ENCODE results near the gene CBFA2T3. TPM values are rescaled to one million over a fixed set of nuclear protein-coding genes. Genes with fewer than 3 reads are reported as not detected.

The CBFA2T3 gene
- total RNA-seq, 1 donor from 2014 or later, result 32.8 TPM

DNA sequence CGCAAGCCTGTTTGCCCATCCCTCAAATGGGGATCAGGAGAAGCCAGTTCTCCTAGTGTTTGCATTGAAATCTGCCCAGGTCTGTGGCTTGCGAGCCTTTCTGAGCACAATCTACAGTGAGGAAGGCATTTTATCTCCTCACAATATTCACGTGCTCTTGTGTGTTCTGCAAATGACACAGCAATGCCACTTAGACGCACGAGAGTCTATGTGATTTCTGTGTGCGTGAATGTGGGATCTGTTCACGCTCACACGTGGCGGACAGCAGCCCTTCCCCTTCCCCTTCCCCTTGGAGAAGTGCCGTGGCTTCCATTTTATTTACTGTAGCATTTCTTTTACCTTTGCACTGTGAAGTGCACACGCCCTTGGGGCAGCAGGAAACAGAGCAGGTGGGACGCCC, 17.7 kb upstream of the CBFA2T3 start:
- Histone ChIP-seq H3K9me3 (peaks cover 16 to 21% of the 10 kb centered on the region in 2 donors), H3K27ac (no peak overlapping the region), H3K27me3 (peaks cover 3% of the 10 kb centered on the region), H3K4me3 (no peak overlapping the region), H3K4me1 (no peaks in the 10 kb centered on the region), H3K36me3 (no peaks in the 10 kb centered on the region)
- intact Hi-C loops (cut with DNase I), result no loop called here
- DNase-seq (ENCODE audit: low spot score in 2 of 2), result no peak
- TF ChIP-seq, protein P1, sequence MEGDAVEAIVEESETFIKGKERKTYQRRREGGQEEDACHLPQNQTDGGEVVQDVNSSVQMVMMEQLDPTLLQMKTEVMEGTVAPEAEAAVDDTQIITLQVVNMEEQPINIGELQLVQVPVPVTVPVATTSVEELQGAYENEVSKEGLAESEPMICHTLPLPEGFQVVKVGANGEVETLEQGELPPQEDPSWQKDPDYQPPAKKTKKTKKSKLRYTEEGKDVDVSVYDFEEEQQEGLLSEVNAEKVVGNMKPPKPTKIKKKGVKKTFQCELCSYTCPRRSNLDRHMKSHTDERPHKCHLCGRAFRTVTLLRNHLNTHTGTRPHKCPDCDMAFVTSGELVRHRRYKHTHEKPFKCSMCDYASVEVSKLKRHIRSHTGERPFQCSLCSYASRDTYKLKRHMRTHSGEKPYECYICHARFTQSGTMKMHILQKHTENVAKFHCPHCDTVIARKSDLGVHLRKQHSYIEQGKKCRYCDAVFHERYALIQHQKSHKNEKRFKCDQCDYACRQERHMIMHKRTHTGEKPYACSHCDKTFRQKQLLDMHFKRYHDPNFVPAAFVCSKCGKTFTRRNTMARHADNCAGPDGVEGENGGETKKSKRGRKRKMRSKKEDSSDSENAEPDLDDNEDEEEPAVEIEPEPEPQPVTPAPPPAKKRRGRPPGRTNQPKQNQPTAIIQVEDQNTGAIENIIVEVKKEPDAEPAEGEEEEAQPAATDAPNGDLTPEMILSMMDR (IDR thresholded peaks at IDR 0.05), result no peak

DNA sequence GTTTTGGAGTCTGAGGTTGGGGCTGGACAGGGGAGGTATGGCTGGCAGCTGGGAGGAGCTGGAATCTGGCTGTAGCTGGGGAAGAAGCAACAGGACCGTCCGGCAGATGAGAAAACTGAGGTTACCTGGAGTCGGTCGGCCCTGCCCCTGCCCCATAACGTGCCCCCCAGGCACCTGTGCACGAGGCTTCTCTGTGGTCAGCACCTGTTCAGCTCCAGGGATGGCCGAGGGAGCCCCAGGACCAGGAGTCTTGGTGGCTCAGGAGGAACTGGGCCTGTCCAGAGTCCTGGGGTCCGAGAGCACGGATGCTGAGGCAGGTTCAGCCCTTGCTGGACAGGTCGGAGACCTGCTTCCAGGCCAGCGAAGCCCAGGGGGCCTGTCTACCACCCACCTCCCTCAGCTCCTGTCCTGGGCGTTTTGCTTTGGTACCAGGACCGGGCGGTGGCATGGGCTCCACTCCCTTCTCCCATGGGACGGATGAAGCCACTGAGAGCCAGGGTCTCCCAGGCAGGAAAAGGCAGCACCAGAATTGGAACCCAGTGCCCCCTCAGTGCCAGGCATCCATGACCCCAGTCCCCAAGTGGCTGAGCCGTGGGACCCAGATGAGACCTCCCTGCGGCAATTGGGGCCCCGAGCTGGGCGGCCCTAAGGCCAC, 17.1 kb upstream of the CBFA2T3 start:
- Histone ChIP-seq H3K27ac (no peak overlapping the region), H3K27me3 (peaks cover 3% of the 10 kb centered on the region), H3K9me3 (peaks cover 16 to 21% of the 10 kb centered on the region in 2 donors), H3K4me1 (no peaks in the 10 kb centered on the region), H3K4me3 (no peak overlapping the region), H3K36me3 (no peaks in the 10 kb centered on the region)
- no peak for DNase-seq (ENCODE audit: low spot score in 2 of 2)
- TF ChIP-seq, protein P1 (IDR thresholded peaks at IDR 0.05), result no peak
- intact Hi-C loops (cut with DNase I), result no loop called here

DNA sequence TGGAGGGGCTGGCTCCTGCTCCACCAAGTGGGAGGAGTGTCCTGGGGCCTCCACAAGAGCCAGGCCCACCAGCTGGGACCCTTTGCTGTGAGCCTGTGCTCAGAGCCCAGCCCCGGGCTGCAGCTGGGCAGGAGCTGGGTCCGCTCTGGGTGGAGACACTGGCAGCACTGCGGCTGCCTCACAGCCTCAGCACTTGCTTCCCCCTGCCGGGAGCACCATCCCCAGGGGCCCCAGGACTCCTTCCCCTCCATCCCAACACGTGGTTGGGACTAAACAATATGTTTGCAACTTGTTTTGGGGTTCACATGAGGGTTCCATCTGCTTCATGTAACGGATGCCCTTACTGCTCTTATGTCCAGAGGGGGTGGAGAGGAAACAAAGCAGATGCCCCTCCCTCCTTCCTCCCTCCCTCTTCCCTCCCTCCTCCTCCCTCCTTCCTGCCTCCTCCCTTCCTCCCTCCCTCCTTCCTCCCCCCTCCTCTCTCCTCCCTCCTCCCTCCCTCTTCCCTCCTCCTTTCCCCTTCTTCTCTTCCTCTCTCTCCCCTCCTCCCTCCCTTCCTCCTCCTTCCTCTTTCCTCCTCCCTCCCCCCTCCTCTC, 16.3 kb upstream of the CBFA2T3 start:
- no peak for DNase-seq (ENCODE audit: low spot score in 2 of 2)
- TF ChIP-seq, protein P1 (IDR thresholded peaks at IDR 0.05), result no peak
- Histone ChIP-seq H3K27me3 (peaks cover 3% of the 10 kb centered on the region), H3K9me3 (peaks cover 12 to 16% of the 10 kb centered on the region in 2 donors), H3K4me3 (no peak overlapping the region), H3K4me1 (no peaks in the 10 kb centered on the region), H3K27ac (no peak overlapping the region), H3K36me3 (no peaks in the 10 kb centered on the region)
- intact Hi-C loops (cut with DNase I), result no loop called here

DNA sequence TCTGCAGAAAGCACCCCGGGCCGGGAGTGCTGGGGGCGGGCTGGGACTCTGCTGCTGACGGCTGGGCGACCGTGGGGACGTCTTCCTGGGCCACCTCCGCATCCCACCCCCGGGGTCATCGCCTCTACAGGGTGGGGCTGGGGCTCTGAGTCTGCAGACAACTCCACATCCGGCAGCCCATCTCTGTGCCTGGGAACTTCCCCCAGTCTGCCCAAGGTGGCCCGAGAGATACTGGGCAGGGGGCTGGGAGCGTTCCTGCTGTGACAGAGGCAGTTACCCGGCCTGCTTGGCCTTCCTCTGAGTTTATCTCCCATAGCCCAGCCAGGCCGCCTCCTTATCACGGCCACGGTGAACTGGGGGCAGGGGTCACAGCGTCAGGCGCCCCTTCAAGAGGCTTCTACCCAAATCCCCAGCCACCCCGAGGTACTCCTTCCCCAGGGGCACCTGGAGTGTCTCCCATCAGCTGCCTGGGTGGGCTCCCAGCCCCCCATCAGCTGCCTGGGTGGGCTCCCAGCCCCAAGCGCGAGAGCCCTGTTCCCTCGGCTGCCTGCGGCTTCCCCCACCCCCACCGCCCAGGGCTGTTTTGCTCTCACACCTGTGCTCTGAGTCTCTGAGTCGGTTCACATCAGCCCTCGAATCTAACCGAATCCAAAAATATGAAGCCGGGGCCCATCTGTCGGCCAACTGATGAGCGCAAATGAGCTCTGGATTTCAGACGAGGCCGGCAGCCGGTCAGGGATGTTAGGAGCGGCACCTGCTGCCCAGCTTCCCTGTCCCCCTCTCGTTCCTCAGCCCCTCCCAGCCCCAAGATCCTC, 15.6 kb upstream of the CBFA2T3 start:
- Histone ChIP-seq H3K27ac (no peak overlapping the region), H3K4me3 (no peak overlapping the region), H3K4me1 (no peaks in the 10 kb centered on the region), H3K27me3 (peaks cover 3% of the 10 kb centered on the region), H3K9me3 (peaks cover 6 to 9% of the 10 kb centered on the region in 2 donors), H3K36me3 (no peaks in the 10 kb centered on the region)
- intact Hi-C loops (cut with DNase I), result no loop called here
- DNase-seq (ENCODE audit: low spot score in 2 of 2), result no peak
- TF ChIP-seq, protein P1 (IDR thresholded peaks at IDR 0.05), result no peak

DNA sequence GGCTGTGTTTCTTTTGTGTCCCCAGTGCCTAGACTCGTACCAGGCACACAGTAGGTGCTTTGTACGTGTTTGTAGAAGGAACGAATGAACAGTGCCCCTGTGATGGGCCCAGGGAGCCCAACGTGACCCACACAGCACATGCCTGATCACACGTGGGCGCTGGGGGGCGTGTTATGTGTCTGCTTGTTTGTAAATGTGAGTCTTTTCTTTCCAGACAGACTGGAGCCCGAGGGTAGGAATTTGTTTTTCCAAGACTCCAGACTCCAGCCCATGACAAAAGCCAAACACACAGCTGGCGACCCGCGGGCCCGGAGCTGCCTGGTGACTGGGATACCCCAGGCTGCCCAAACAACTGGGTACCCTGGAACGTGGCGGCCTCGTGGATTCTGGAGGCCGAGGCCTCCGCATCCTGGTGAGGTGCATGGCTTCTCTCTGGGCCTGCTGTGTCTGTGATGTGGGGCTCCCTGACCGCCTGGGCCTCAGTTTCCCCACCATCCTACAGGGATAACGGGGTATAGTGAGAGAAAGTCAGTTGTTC, 14.9 kb upstream of the CBFA2T3 start:
- H3K4me1 ChIP-seq, result no peaks in the 10 kb centered on the region
- no peaks in the 10 kb centered on the region for H3K36me3 ChIP-seq
- H3K27ac ChIP-seq, result no peak overlapping the region
- H3K4me3 ChIP-seq, result no peak overlapping the region
- peaks cover 0 to 2% of the 10 kb centered on the region in 2 donors for H3K9me3 ChIP-seq
- intact Hi-C loops (cut with DNase I), result no loop called here
- TF ChIP-seq, protein P1 (IDR thresholded peaks at IDR 0.05), result no peak
- H3K27me3 ChIP-seq, result peaks cover 3% of the 10 kb centered on the region
- DNase-seq (ENCODE audit: low spot score in 2 of 2), result no peak
